C4-2B (cell line): ENCODE data around the gene MMP25.
"Not testable (repeated sequence)": the region's sequence is repeated elsewhere in the genome, so short reads cannot be mapped to it uniquely, and the experiment has no call there.

ENCODE experiments used
- H3K27ac ChIP-seq: fragments of 450-650 bp; 2 replicates; pipeline ENCODE4 v1.5.1; 2017
- CTCF ChIP-seq: fragments of 450-650 bp; conservative IDR thresholded peaks from 2 replicates; pipeline ENCODE4 v1.5.1; 2017; ENCODE audit warnings: mild to moderate bottlenecking
- ZFX ChIP-seq: fragments of 450-650 bp; IDR thresholded peaks from 2 replicates; pipeline ENCODE4 v1.6.1; 2017

The MMP25 gene

GRCh38 chr16:3046641-3047386 is 453 bp downstream of the MMP25 start:
- H3K27ac ChIP-seq, result no peak overlapping the region
- TF ChIP-seq ZFX (no peak), CTCF (no peak)

- H3K27ac ChIP-seq, result no peak overlapping the region
- TF ChIP-seq ZFX (no peak), CTCF (no peak)
Observed at GRCh38 chr16:3047387-3047720, 993 bp downstream of the MMP25 start.

- no peak overlapping the region for H3K27ac ChIP-seq
- no peak for TF ChIP-seq ZFX
- no peak for TF ChIP-seq CTCF
Observed at GRCh38 chr16:3049921-3050481, 3.6 kb downstream of the MMP25 start.

- no peak overlapping the region for H3K27ac ChIP-seq
- no peak for TF ChIP-seq ZFX
- no peak for TF ChIP-seq CTCF
Observed at GRCh38 chr16:3050487-3050886, 4.1 kb downstream of the MMP25 start.

- no peak overlapping the region for H3K27ac ChIP-seq
- TF ChIP-seq CTCF, result no peak
- TF ChIP-seq ZFX, result no peak
Observed at GRCh38 chr16:3051009-3051408, 4.6 kb downstream of the MMP25 start.

- TF ChIP-seq CTCF (no peak), ZFX (no peak)
- no peak overlapping the region for H3K27ac ChIP-seq
Observed at GRCh38 chr16:3051494-3051893, 5.1 kb downstream of the MMP25 start.

- H3K27ac ChIP-seq, result not testable (repeated sequence)
Observed at GRCh38 chr16:3052571-3053329, 6.4 kb downstream of the MMP25 start.

GRCh38 chr16:3053330-3053710 is 7.0 kb downstream of the MMP25 start:
- not testable (repeated sequence) for H3K27ac ChIP-seq
